Skeletal muscle tissue (tissue), 4 donors: Measurements from ENCODE around the gene CWC25. TPM values are rescaled to one million over a fixed set of nuclear protein-coding genes. Genes with fewer than 3 reads are reported as not detected.

ENCODE experiments used
- H3K27ac ChIP-seq: one replicate; pipeline ENCODE4 v1.7.0; 2013; ENCODE audit warnings: mild to moderate bottlenecking, low read depth, low read length, inconsistent platforms
- H3K27me3 ChIP-seq, 3 donors: one replicate each; pipeline ENCODE4 v1.7.0; 2013; ENCODE audit warnings: low read length in 3 of 3; ENCODE audit not compliant: control insufficient read depth in 3 of 3, insufficient read depth in 3 of 3
- H3K36me3 ChIP-seq, 3 donors: one replicate each; pipeline ENCODE4 v1.7.0; 2013; ENCODE audit warnings: low read length in 3 of 3; ENCODE audit not compliant: control insufficient read depth in 3 of 3, insufficient read depth in 3 of 3
- H3K4me1 ChIP-seq, 3 donors: one replicate each; pipeline ENCODE4 v1.7.0; 2013; ENCODE audit warnings: low read length in 3 of 3, mild to moderate bottlenecking in 3 of 3; ENCODE audit not compliant: control insufficient read depth in 3 of 3, insufficient read depth in 3 of 3
- H3K4me3 ChIP-seq, 3 donors: one replicate each; pipeline ENCODE4 v1.7.0; 2013; ENCODE audit warnings: low read length in 3 of 3
- H3K9ac ChIP-seq, 3 donors: one replicate each; pipeline ENCODE4 v1.7.0; 2013; ENCODE audit warnings: low read length in 3 of 3, mild to moderate bottlenecking in 3 of 3, moderate library complexity in 2 of 3, low read depth in 1 of 3
- H3K9me3 ChIP-seq, 3 donors: one replicate each; pipeline ENCODE4 v1.7.0; 2013; ENCODE audit warnings: low read length in 3 of 3; ENCODE audit not compliant: control insufficient read depth in 3 of 3
- total RNA-seq: library from RNA; depleted of rRNA; stranded (reverse); fragments of >200 nt; gene quantifications from one replicate; pipeline ENCODE4 v1.2.3, GENCODE V29; 2014
- donor health status: Osteomylitis.

Gene CWC25
- 12.0 TPM for total RNA-seq

DNA sequence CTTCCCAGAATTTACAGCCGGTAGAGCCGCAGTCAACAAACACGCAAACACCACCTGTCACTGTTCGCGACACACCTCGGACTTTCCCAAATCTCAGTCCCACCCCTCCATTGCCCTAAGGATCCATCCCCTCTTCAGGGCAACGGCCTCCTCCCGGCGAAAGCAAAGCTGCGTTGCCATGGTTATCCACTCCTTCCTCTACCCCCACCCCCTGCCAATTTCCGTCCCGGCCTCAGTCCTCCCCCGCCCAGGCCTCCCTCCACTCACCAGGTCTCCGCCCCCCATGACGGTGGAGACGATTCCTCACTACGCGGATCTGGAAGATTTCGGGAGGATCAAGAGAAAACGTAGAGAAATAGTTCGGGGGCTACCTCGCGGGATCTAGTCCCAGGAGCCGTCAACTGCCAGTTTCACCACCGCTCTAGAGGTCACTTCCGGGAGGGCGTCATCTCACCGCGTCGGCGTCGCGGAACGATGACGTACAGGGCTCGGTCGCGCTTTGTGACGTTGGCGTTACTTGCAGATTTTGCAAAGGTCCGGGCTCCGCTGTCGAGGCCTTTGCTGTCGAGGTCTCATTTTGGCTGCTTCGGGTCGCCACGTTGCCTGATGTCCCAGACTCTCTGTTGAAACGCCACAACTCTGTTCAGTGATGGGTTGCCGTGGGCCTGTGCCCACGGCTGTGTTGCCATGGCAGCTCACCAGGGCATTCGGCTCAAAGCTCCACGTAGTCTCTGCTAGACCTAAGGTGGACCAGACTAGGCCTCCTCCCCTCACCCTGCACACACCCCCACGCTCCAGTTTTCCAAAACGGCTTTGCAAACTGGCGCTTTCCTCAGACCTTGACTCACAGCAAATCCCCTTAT is at the start of gene CWC25:
Gene CWC25, minus strand, starts transcription at position 423 of the 863 bp plus-strand sequence. Its CDS starts 138 bp downstream, at position 285.
- Histone ChIP-seq H3K4me1 (peaks cover 14 to 22% (median 20%) of the 10 kb centered on the region in 3 donors), H3K9me3 (no peaks in the 10 kb centered on the region), H3K27ac (peak within 1 kb of the TSS; percentile 100), H3K4me3 (peak within 1 kb of the TSS; percentile 96 to 100 (median 99)), H3K9ac (peak within 1 kb of the TSS; percentile 94 to 100 (median 98)), H3K36me3 (peaks cover 10 to 20% (median 13%) of the 10 kb centered on the region in 3 donors), H3K27me3 (no peaks in the 10 kb centered on the region)

DNA sequence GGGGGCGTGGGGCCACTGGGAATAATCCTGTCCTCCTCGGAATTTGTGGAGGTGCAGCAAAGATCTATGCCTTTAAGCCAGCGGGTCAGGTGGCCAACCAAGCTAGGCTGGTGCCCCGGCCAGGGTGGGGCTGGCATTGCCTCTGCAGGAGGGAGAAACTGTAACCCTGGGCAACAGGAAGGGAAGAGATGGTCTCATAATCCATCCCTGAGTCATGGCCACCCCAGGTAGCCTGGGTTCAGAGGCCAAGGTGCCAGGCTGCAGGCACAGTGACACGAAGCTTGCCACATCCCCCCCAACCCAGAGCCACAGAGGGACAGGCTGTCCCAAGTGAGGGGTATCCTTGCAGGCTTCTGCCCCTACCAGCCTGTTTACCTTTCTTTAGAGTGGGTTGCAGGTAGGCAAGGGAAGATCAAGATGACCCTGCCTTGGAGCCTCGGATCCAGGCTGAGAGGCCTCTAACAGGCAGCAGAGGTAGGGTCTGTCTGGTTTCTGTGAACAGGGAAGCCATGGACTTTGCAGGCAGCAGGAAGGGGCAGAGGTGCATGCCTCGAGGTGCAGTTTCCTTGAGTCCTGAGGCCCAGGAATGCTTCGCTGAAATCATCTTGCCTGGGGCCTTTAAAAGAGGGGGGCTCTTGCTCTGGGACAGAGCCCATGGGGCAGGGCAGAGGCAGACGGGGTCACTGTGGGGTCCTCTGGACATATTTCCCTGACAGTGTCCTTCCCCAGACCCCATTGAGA is 48.7 kb upstream of the CWC25 start:
- Histone ChIP-seq H3K36me3 (peaks cover 6 to 13% (median 8%) of the 10 kb centered on the region in 3 donors), H3K27me3 (no peaks in the 10 kb centered on the region), H3K4me1 (peaks cover 55 to 65% (median 61%) of the 10 kb centered on the region in 3 donors), H3K9me3 (no peaks in the 10 kb centered on the region), H3K4me3 (peak overlapping the region in 2 of 3 donors; percentile 22 to 23), H3K9ac (peak overlapping the region; percentile 36 to 65 (median 54)), H3K27ac (no peak overlapping the region)

DNA sequence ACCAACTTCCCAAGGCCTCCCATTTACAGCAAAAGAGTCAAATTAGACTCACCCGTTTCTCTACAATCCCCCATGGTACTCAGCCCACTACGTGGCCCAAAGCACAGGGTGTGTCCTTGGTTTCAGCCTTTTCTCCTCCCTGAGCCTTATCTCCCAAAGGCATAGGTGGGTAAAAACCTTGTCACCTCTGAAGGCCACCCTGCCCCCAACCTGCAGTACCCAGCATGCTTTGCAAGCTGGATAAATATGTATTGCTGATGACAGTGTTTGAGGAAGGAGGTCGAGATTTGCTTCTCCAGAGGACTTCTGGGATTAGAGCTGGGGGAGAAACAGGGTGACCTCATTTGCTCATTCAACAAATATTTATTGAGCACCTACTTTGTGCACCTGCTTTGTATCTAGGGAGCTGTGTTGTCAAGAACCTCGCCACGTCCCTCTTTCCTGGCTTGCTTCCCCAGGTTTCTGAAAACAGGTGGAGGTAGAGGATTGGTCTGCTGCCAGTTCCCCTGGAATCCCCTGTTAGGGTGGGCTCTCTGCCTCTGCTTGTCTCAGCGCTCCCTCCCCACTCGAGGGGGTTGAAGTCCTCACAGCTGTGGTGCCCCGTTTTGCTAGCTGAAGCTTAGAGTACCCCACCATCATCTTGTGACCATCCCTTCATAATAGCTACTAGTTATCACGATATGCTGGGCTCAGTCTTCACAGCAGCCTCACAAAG is 47.7 kb upstream of the CWC25 start:
- peak overlapping the region in 2 of 3 donors; percentile 51 to 97 for H3K4me3 ChIP-seq
- peaks cover 0 to 5% (median 5%) of the 10 kb centered on the region in 3 donors for H3K36me3 ChIP-seq
- no peaks in the 10 kb centered on the region for H3K27me3 ChIP-seq
- H3K9me3 ChIP-seq, result no peaks in the 10 kb centered on the region
- peak overlapping the region; percentile 54 for H3K27ac ChIP-seq
- peak overlapping the region in 2 of 3 donors; percentile 57 to 58 for H3K9ac ChIP-seq
- H3K4me1 ChIP-seq, result peaks cover 55 to 74% (median 63%) of the 10 kb centered on the region in 3 donors

DNA sequence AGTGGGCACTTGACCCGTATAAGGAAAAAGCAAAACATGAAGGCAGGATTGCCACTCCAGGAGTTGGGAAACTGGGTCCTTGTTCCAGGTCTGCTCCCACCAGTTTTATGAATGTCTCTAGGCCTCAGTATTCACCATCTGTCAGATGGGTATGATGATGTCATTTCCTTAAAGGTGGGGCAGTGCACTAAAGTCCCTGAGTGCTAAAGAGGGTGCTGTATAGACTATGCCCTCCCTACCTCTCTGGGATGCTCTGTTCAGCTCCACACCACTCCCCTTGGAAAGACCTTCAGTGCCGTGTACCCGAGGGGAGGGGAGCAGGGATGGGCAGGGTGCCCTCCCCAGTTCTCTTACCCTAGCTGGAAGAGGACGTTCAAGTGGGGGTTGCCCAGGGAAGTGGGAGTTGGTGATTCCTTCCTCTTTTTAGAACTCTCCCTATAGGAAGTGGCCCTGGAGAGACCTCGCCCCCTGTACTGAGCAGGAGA is 46.9 kb upstream of the CWC25 start:
- H3K27ac ChIP-seq, result peak overlapping the region; percentile 54
- H3K4me1 ChIP-seq, result peaks cover 47 to 67% (median 55%) of the 10 kb centered on the region in 3 donors
- H3K27me3 ChIP-seq, result no peaks in the 10 kb centered on the region
- peaks cover 0 to 4% (median 2%) of the 10 kb centered on the region in 3 donors for H3K36me3 ChIP-seq
- no peaks in the 10 kb centered on the region for H3K9me3 ChIP-seq
- H3K4me3 ChIP-seq, result peak overlapping the region; percentile 75 to 97 (median 97)
- H3K9ac ChIP-seq, result peak overlapping the region; percentile 5 to 99 (median 68)

DNA sequence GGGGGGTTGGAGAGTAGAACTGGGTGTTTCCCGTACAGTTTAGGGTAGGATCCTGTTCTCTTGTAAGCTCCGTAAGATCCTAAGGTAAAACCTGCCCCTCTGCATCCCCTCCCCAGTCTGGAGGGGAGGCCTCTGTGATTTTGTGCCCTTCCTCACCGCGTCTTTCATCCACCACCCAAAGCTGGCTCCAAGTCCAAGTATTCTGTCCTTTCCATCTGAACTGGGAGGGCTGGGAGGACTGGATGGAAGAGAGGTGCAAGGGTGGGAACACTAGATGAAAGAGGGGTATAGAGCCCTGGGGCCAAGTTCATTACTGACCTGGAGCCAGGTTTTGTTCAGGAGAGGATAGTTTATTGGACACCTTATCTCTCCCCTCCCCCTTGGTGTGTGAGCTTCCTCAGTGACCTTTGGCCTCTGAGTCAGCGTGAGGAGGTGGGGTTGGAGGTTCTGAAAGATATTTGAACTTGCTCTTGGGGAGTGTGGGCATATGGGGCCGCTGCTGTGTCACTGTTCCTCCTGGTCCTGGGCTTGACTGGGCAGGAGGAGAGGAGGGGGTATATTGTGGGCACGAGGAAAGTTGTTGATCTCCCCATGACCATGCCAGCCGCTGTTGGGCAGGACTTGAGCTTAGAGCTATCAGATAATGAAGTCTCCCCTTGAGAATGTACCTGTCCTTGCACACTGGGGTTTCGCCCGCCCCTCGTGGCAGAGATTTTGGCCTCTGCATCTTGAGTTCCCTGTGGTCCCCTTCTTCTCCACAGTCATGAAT is 46.3 kb upstream of the CWC25 start:
- Histone ChIP-seq H3K4me1 (peaks cover 45 to 64% (median 52%) of the 10 kb centered on the region in 3 donors), H3K27me3 (no peaks in the 10 kb centered on the region), H3K9ac (peak overlapping the region; percentile 65 to 99 (median 68)), H3K4me3 (peak overlapping the region; percentile 75 to 97 (median 97)), H3K9me3 (no peaks in the 10 kb centered on the region), H3K36me3 (peaks cover 0 to 2% (median 0%) of the 10 kb centered on the region in 3 donors), H3K27ac (peak overlapping the region; percentile 54)

DNA sequence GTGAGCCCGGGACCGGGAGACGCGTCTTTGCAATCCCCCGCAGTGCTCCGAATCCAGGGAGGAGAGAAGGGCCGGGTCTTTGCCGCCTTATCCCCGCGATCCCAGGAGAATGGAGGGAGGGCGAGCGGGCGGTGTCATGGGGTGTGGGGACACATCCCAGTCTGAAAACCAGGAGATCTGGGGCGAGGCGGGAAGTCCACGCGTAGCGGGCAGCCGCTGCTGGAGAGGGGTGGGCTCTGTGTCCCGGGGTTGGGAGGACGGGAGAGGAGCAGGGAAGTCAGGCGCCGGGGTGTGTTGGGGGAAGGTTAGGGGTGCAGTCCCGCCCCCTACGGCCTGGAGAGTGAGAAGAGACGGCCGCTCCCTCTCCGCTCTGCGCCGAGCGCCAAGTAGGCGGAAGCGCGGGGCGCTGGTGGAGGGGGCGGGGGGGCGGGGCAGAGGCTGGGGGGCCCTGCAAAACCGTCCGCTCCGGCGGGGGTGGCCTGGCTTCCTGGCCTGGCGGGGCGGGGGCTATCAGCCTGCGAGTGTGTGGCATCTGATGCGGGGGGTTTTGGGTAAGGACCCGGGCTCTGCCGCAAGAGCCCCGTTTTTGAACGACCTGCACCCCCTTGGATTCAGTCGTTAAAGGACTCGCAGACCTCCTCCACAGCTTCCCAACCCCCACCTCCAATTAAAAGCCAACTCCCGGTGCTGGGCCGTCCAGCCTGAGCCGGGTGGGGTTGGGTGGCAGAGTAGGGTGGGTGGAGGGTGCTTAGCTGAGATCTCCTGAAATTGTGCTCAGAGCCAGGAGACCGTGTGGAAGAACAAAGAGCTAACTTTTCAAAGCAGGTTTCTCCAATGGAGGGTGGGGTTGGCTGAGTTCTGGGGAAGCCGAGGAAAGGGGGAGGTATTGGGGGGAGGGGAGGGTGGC is 45.4 kb upstream of the CWC25 start:
- H3K36me3 ChIP-seq, result peaks cover 0 to 2% (median 0%) of the 10 kb centered on the region in 3 donors
- peak overlapping the region; percentile 89 to 97 (median 97) for H3K4me3 ChIP-seq
- H3K9ac ChIP-seq, result peak overlapping the region; percentile 94 to 99 (median 96)
- no peaks in the 10 kb centered on the region for H3K9me3 ChIP-seq
- H3K27me3 ChIP-seq, result no peaks in the 10 kb centered on the region
- peaks cover 41 to 64% (median 49%) of the 10 kb centered on the region in 3 donors for H3K4me1 ChIP-seq
- peak overlapping the region; percentile 92 for H3K27ac ChIP-seq

DNA sequence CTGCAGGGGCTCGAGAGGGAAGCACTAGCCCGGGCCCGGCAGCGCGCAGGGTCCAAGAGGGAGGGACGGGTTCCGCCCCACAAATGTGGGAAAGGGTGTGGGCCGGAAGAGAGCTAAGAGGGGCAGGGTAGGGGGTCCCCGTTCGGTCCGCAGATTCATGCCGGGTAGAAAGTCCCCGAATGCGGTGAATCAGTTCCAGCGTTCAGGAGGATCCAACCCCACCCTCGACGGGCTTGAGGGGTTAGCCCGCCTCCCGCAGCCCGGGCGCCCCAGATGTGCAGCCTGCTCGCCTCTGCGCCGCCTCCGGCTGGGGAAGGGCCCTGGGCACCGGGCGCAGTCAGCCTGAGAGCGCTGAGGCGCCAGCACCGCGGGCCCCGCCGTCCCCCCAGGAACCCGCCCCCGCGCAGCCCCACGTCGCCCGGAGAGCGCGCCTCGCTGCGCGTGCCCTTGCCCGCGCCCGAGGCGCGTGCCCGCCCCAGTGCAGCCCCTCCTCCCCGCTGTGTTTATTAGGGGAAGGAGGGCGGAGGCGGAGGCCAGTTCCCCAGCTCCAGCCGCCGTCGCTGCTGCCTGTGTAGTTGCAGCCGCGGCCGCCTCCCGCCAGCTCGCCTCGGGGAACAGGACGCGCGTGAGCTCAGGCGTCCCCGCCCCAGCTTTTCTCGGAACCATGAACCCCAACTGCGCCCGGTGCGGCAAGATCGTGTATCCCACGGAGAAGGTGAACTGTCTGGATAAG is 44.6 kb upstream of the CWC25 start, which contains the start of gene LASP1:
Gene LASP1, plus strand, starts transcription at position 533 of the 733 bp plus-strand sequence. Its CDS starts 132 bp downstream, at position 665.
- Histone ChIP-seq H3K9me3 (no peaks in the 10 kb centered on the region), H3K27ac (peak within 1 kb of the TSS; percentile 92), H3K27me3 (no peaks in the 10 kb centered on the region), H3K36me3 (peaks cover 0 to 2% (median 0%) of the 10 kb centered on the region in 3 donors), H3K4me3 (peak within 1 kb of the TSS; percentile 89 to 97 (median 97)), H3K9ac (peak within 1 kb of the TSS; percentile 94 to 99 (median 96)), H3K4me1 (peaks cover 36 to 57% (median 42%) of the 10 kb centered on the region in 3 donors)
